22Rv1 (cell line): ENCODE results near the gene C5AR2.

Source experiments
- ZFX ChIP-seq: fragments of 450-650 bp; IDR thresholded peaks from 2 replicates; pipeline ENCODE4 v1.6.1; 2017; ENCODE audit warnings: antibody characterized with exemption, borderline replicate concordance
- TF ChIP-seq, protein P1 (sequence below): fragments of 450-650 bp; IDR thresholded peaks from 2 replicates; pipeline ENCODE4 v1.5.1; 2017; ENCODE audit warnings: mild to moderate bottlenecking

DNA sequence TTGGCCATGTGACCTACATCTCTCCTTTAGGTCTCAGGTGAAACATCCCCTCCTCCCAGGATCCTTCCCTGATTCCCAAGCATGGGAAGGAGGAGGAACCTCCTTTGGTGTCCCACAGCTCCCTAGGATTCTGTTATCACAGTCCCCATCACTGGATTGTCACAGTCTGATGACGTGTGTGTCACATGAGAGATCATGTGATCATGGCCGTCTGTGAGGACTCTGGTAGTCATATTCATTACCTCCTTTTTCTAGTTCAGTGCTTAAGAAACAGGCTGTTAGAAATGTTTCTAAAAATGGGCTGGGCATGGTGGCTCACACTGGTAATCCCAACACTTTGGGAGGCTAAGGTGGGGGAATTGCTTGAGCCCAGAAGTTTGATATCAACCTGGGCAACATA, 20.1 kb downstream of the C5AR2 start:
- TF ChIP-seq, protein P1, sequence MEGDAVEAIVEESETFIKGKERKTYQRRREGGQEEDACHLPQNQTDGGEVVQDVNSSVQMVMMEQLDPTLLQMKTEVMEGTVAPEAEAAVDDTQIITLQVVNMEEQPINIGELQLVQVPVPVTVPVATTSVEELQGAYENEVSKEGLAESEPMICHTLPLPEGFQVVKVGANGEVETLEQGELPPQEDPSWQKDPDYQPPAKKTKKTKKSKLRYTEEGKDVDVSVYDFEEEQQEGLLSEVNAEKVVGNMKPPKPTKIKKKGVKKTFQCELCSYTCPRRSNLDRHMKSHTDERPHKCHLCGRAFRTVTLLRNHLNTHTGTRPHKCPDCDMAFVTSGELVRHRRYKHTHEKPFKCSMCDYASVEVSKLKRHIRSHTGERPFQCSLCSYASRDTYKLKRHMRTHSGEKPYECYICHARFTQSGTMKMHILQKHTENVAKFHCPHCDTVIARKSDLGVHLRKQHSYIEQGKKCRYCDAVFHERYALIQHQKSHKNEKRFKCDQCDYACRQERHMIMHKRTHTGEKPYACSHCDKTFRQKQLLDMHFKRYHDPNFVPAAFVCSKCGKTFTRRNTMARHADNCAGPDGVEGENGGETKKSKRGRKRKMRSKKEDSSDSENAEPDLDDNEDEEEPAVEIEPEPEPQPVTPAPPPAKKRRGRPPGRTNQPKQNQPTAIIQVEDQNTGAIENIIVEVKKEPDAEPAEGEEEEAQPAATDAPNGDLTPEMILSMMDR, result no peak
- no peak for TF ChIP-seq ZFX
